Fibroblast of skin of left biceps (primary cell): ENCODE measurements around the gene EPHB2.

ENCODE experiments used
- DNase-seq, 2 experiments: peaks; one replicate each; pipeline ENCODE4 v3.0.0-alpha.2; 2013; ENCODE audit warnings: low read depth in 2 of 2

Gene EPHB2

DNA sequence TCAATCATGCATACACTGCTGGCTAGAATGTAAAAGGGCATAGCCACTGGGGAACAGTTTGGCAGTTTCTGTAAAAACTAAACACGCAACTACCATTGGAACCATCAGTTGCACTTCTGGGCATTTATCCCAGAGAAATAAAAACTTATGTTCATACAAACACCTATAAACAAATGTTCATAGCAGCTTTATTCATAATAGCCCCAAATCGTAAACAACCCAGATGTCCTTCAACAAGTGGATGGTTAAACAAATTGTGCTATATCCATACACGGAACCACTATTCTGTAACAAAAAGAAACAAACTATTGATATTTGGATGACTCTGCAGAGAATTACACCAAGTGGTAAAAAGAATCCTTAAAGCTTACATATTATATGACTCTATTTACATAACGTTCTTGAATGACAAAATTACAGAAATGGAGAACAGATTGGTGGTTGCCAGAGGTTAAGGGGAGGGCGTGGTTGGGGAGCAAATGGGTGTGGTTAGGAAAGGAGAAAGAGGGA lies 239.2 kb downstream of the EPHB2 start:
- DNase-seq = no peak

GRCh38 chr1:22951796-22952195 lies 241.2 kb downstream of the EPHB2 start:
- no peak for DNase-seq

- no peak for DNase-seq
These were observed 242.0 kb downstream of the EPHB2 start for GRCh38 chr1:22952694-22953056.

GRCh38 chr1:22953057-22953739 lies 242.6 kb downstream of the EPHB2 start:
- DNase-seq = no peak

GRCh38 chr1:22953740-22954141 lies 243.1 kb downstream of the EPHB2 start:
- no peak for DNase-seq

- no peak for DNase-seq
These were observed 244.5 kb downstream of the EPHB2 start for GRCh38 chr1:22955146-22955545.

GRCh38 chr1:22957066-22957465 lies 246.4 kb downstream of the EPHB2 start:
- no peak for DNase-seq

GRCh38 chr1:22958556-22958955 lies 247.9 kb downstream of the EPHB2 start:
- DNase-seq = no peak

- DNase-seq = no peak
These were observed 249.1 kb downstream of the EPHB2 start for GRCh38 chr1:22959545-22960360.

- no peak for DNase-seq
These were observed 251.9 kb downstream of the EPHB2 start for GRCh38 chr1:22962558-22962957.

DNA sequence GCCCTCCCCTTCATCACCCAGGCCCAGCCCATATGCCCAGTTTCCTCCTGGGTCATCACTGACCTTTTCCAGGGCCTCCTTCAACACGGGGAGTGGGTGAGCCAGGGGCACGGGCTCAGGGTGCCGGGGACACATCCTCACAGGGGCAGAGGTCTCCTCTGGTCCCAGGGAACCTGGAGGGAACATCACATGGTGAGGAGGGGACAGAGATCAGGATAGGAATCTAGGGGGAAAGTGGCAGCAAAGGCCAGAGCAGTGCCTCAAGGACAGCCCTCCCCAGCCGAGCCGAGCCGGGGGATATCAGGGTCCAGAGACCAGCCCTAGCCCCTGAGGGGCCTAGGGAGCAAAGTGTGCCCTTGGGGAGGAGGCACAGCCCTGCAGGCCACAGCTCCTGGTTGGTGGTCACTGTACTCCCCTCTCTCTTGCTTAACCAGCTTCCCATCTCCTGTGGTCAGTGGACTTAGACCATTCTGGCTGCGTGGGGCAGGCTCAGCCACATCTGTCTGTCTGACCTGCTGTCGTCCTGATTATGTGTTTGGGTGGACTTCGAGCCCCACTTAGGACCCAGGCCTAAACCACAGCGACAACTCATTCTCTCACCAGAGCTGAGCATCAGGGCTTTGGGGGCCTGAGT lies 252.5 kb downstream of the EPHB2 start:
- no peak for DNase-seq

DNA sequence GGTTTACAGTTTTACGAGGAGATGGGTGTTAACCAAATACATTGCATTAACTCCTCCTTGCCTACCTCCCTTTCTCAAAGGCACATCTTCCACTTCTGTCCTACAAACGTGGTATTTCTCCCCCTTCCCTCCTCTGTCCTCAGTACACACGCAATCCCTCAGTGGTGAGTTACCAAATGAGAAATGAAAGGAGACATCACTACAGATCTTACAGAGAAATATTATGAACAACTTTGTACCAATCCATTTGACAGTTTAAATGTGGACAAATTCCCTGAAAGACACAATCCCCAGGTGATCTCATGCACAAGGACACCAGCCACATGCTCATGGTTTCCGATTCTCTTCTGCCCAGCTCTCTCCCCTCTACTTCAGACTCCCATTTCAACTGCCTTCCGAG lies 255.7 kb downstream of the EPHB2 start:
- DNase-seq = no peak

DNA sequence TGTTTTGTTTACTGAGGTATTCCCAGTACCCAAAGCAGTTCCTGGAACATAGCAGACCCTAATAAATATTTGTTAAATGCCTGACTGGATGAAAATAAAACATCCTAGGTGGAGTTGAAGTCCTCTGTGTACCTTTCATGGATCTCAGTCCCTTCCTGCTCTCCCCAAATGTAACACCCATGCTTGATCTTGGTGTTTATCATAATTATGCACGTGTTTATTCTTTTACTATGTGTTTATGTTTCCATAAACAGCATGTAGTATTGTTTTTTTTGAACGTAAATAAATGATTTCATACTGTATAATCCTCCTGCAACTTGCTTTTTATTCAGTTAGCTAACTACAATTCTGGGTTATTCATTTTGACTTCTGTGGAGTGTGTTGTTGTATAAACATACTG lies 257.2 kb downstream of the EPHB2 start:
- no peak for DNase-seq

DNA sequence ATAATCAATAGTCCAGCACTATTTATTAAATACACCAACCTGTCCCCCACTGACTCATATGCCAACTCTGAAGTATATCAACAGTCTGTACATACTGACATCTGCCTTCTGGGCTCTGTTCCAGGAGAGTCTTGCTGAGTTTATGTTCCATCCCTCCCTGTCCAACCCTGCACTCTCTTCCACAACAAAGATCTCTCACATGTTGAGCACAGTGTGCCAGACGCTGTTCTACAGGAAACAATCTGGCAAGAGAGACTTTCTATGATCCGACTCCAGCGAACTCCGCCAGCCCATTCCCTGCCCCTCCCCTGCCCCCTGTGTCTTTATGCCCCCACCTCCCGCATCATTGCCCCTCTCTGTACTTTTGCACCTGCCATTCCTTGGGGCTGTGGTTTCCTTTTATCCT lies 258.7 kb downstream of the EPHB2 start:
- peak; percentile 35 to 39 for DNase-seq

DNA sequence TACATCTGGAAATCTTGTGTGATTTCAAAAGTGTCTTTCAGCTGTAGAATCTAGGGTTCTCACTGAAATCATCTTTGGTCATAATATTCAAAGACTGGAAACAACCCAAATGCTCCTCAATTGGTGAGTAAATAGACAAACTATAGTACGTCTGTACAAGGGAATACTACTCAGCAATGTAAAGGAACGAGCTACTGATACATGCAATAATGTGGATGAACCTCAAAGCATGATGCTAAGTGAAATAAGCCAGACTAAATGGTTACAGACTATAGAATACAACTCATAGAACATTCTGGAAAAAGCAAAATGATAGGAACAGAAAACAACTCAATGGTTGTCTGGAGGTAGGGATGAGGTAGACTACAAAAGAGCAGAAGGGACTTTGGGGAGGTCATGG lies 259.5 kb downstream of the EPHB2 start:
- no peak for DNase-seq
